Neutrophil (primary cell): ENCODE measurements around the gene TBC1D24.
"Not testable (repeated sequence)": the region's sequence is repeated elsewhere in the genome, so short reads cannot be mapped to it uniquely, and the experiment has no call there.

Experiments used
- H3K27ac ChIP-seq: fragments of 200-600 bp; sonication (generic); 2 replicates; pipeline ENCODE4 v1.5.1; 2016; ENCODE audit warnings: mild to moderate bottlenecking, moderate library complexity
- H3K27me3 ChIP-seq: fragments of 200-600 bp; sonication (generic); 2 replicates; pipeline ENCODE4 v1.6.0; 2016; ENCODE audit warnings: mild to moderate bottlenecking
- H3K36me3 ChIP-seq: fragments of 200-600 bp; sonication (generic); 2 replicates; pipeline ENCODE4 v1.5.1; 2017
- H3K4me1 ChIP-seq, 2 experiments: fragments of 200-600 bp in 1 of 2; sonication (generic) in 1 of 2; 1 replicate in 1 of 2; 2 replicates in 1 of 2; pipeline versions ENCODE4 v1.5.1 to v1.6.1; 2013 to 2016; ENCODE audit warnings: low read depth in 1 of 2, low read length in 1 of 2, mild to moderate bottlenecking in 1 of 2, moderate library complexity in 1 of 2; ENCODE audit not compliant: control insufficient read depth in 1 of 2, insufficient read depth in 1 of 2
- H3K4me3 ChIP-seq, 2 experiments: fragments of 200-600 bp in 1 of 2; sonication (generic) in 1 of 2; 1 replicate in 1 of 2; 2 replicates in 1 of 2; pipeline ENCODE4 v1.5.1; 2013 to 2016; ENCODE audit warnings: low read depth in 1 of 2, low read length in 1 of 2, mild to moderate bottlenecking in 1 of 2, moderate library complexity in 1 of 2
- H3K9me3 ChIP-seq: fragments of 200-600 bp; sonication (generic); 2 replicates; pipeline ENCODE4 v1.5.1; 2016
- CTCF ChIP-seq: fragments of 200-600 bp; sonication (generic); IDR thresholded peaks from 2 replicates; pipeline ENCODE4 v1.5.1; 2016; ENCODE audit warnings: antibody characterized with exemption

Gene TBC1D24

GRCh38 chr16:2428784-2429033 lies 46.2 kb upstream of the TBC1D24 start:
- Histone ChIP-seq H3K9me3 (no peaks in the 10 kb centered on the region), H3K4me1 (peaks cover 19 to 23% of the 10 kb centered on the region in 2 experiments), H3K27me3 (peaks cover 10% of the 10 kb centered on the region), H3K27ac (peak overlapping the region; percentile 47), H3K4me3 (peak overlapping the region; percentile 95 to 99), H3K36me3 (peaks cover 5% of the 10 kb centered on the region)
- no peak for TF ChIP-seq CTCF

GRCh38 chr16:2429034-2429770 lies 45.7 kb upstream of the TBC1D24 start, which contains the start of gene CCNF:
TSS of gene CCNF (plus strand) at chr16:2429447. CDS start at chr16:2429482, 35 bp downstream.
- Histone ChIP-seq H3K27me3 (peaks cover 10% of the 10 kb centered on the region), H3K27ac (peak within 1 kb of the TSS; percentile 47), H3K4me1 (peaks cover 19 to 23% of the 10 kb centered on the region in 2 experiments), H3K9me3 (no peaks in the 10 kb centered on the region), H3K36me3 (peaks cover 5% of the 10 kb centered on the region), H3K4me3 (peak within 1 kb of the TSS; percentile 95 to 99)
- TF ChIP-seq CTCF: peak; percentile 32

- TF ChIP-seq CTCF: no peak
- peak overlapping the region; percentile 29 for H3K27ac ChIP-seq
- peaks cover 5% of the 10 kb centered on the region for H3K36me3 ChIP-seq
- H3K4me1 ChIP-seq: peaks cover 19 to 23% of the 10 kb centered on the region in 2 experiments
- H3K9me3 ChIP-seq: no peaks in the 10 kb centered on the region
- peaks cover 10% of the 10 kb centered on the region for H3K27me3 ChIP-seq
- H3K4me3 ChIP-seq: peak overlapping the region; percentile 95 to 99
These were observed 44.9 kb upstream of the TBC1D24 start for GRCh38 chr16:2429771-2430663.

- peaks cover 19 to 23% of the 10 kb centered on the region in 2 experiments for H3K4me1 ChIP-seq
- H3K4me3 ChIP-seq: no peak overlapping the region
- TF ChIP-seq CTCF: no peak
- no peaks in the 10 kb centered on the region for H3K9me3 ChIP-seq
- H3K27me3 ChIP-seq: peaks cover 10% of the 10 kb centered on the region
- no peak overlapping the region for H3K27ac ChIP-seq
- peaks cover 23% of the 10 kb centered on the region for H3K36me3 ChIP-seq
These were observed 42.6 kb upstream of the TBC1D24 start for GRCh38 chr16:2432286-2432685.

- Histone ChIP-seq H3K36me3 (peaks cover 28% of the 10 kb centered on the region), H3K9me3 (no peaks in the 10 kb centered on the region), H3K27me3 (peaks cover 10% of the 10 kb centered on the region), H3K27ac (no peak overlapping the region), H3K4me1 (peaks cover 19 to 21% of the 10 kb centered on the region in 2 experiments), H3K4me3 (no peak overlapping the region)
- TF ChIP-seq CTCF: no peak
These were observed 42.0 kb upstream of the TBC1D24 start for GRCh38 chr16:2432801-2433505.

- not testable (repeated sequence) for H3K9me3 ChIP-seq, H3K27ac ChIP-seq, H3K4me3 ChIP-seq, H3K4me1 ChIP-seq, H3K27me3 ChIP-seq
- H3K36me3 ChIP-seq: peaks cover 44% of the 10 kb centered on the region
These were observed 39.7 kb upstream of the TBC1D24 start for GRCh38 chr16:2435236-2435635.
